T-helper 9 cell (primary cell): ENCODE results near the gene BUB3.

Experiments
- DNase-seq: peaks from one replicate; pipeline ENCODE4 v3.0.0-alpha.2; 2020

BUB3 gene

GRCh38 chr10:123141791-123142700 lies 12.2 kb upstream of the BUB3 start:
- DNase-seq, result no peak

GRCh38 chr10:123142701-123143161 lies 11.5 kb upstream of the BUB3 start:
- DNase-seq, result no peak

GRCh38 chr10:123143162-123143824 lies 10.9 kb upstream of the BUB3 start:
- DNase-seq, result no peak

GRCh38 chr10:123143825-123144168 lies 10.4 kb upstream of the BUB3 start:
- no peak for DNase-seq

GRCh38 chr10:123144697-123145541 lies 9.3 kb upstream of the BUB3 start:
- DNase-seq, result no peak

GRCh38 chr10:123145542-123146012 lies 8.6 kb upstream of the BUB3 start:
- DNase-seq, result no peak

GRCh38 chr10:123146013-123146893 lies 7.9 kb upstream of the BUB3 start:
- DNase-seq, result no peak

GRCh38 chr10:123146894-123147634 lies 7.1 kb upstream of the BUB3 start:
- no peak for DNase-seq

GRCh38 chr10:123147635-123148413 lies 6.4 kb upstream of the BUB3 start, which contains the start of gene HMX2:
Gene HMX2 (plus strand): TSS chr10:123148136. CDS start chr10:123148379, 243 bp downstream.
- no peak for DNase-seq

GRCh38 chr10:123148414-123149161 lies 5.6 kb upstream of the BUB3 start:
- DNase-seq, result no peak

- DNase-seq, result no peak
These were observed 5.0 kb upstream of the BUB3 start for GRCh38 chr10:123149162-123149567.

GRCh38 chr10:123149568-123150270 lies 4.5 kb upstream of the BUB3 start:
- DNase-seq, result no peak

GRCh38 chr10:123150271-123150985 lies 3.8 kb upstream of the BUB3 start:
- no peak for DNase-seq

- DNase-seq, result no peak
These were observed 3.0 kb upstream of the BUB3 start for GRCh38 chr10:123150986-123151736.

GRCh38 chr10:123151737-123152135 lies 2.5 kb upstream of the BUB3 start:
- no peak for DNase-seq

GRCh38 chr10:123153486-123154091 lies 613 bp upstream of the BUB3 start:
- DNase-seq, result no peak
